Gastroesophageal sphincter (tissue), 3 donors: Measurements from ENCODE around the gene PKNOX1.
"Not testable (repeated sequence)": the region's sequence is repeated elsewhere in the genome, so short reads cannot be mapped to it uniquely, and the experiment has no call there.

ENCODE experiments used
- POLR2A ChIP-seq, 2 donors: fragments of 450-650 bp; IDR thresholded peaks; one replicate each; pipeline ENCODE4 v1.6.1; 2017; ENCODE audit warnings: antibody characterized with exemption in 2 of 2, mild to moderate bottlenecking in 2 of 2, moderate library complexity in 1 of 2
- POLR2AphosphoS5 ChIP-seq: sonication (generic); formaldehyde crosslinking; IDR thresholded peaks from one replicate; pipeline ENCODE4 v1.6.1; 2017; ENCODE audit warnings: antibody characterized with exemption
- TF ChIP-seq, protein P1 (sequence below), 4 experiments: fragments of 200-600 bp in 2 of 4; fragments of 450-650 bp in 2 of 4; sonication (generic) in 1 of 4; IDR thresholded peaks; one replicate each; pipeline ENCODE4 v1.5.1; 2017 to 2019; ENCODE audit warnings: antibody characterized with exemption in 4 of 4, mild to moderate bottlenecking in 2 of 4, moderate library complexity in 2 of 4

DNA sequence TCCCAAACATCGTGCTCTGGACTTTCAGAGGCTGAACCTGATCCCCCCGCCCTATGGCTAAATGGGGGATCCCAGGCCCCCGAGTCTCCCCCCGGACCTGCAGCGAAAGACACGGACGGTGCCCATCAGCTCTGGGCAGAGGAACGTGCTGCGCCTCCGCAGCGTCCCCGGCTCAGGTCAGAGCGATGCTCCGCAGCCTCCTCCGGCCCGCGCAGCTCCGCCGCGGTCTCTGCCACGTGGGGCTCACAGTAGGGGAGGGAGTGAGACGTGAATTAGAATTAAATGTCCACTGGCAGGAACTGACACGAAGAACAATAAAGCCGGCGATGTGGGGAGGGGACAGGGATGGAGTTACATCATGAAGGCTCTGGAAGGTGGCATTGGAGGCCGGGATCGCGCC, 102.3 kb downstream of the PKNOX1 start:
- TF ChIP-seq, protein P1, sequence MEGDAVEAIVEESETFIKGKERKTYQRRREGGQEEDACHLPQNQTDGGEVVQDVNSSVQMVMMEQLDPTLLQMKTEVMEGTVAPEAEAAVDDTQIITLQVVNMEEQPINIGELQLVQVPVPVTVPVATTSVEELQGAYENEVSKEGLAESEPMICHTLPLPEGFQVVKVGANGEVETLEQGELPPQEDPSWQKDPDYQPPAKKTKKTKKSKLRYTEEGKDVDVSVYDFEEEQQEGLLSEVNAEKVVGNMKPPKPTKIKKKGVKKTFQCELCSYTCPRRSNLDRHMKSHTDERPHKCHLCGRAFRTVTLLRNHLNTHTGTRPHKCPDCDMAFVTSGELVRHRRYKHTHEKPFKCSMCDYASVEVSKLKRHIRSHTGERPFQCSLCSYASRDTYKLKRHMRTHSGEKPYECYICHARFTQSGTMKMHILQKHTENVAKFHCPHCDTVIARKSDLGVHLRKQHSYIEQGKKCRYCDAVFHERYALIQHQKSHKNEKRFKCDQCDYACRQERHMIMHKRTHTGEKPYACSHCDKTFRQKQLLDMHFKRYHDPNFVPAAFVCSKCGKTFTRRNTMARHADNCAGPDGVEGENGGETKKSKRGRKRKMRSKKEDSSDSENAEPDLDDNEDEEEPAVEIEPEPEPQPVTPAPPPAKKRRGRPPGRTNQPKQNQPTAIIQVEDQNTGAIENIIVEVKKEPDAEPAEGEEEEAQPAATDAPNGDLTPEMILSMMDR (IDR thresholded peaks at IDR 0.05): not testable (repeated sequence)
- TF ChIP-seq POLR2AphosphoS5; POLR2A (IDR thresholded peaks at IDR 0.05): not testable (repeated sequence)
